Measurements from ENCODE around the gene CTNNB1.

GRCh38 chr3:41216422-41216821 lies 17.1 kb downstream of the CTNNB1 start:
- TF ChIP-seq ZNF423 (CRISPR knock-in tag; IDR thresholded peaks at IDR 0.05): no peak
- TF ChIP-seq STAT6 (CRISPR knock-in tag; conservative IDR thresholded peaks at IDR 0.05; ENCODE audit: low read depth): no peak
- no peak for TF ChIP-seq FOXJ3 (CRISPR knock-in tag; IDR thresholded peaks at IDR 0.05; ENCODE audit: borderline replicate concordance)
- no peak for TF ChIP-seq CTCF (IDR thresholded peaks at IDR 0.05)
- no peak for TF ChIP-seq E2F5 (CRISPR knock-in tag; IDR thresholded peaks at IDR 0.05)
- TF ChIP-seq, protein P1, sequence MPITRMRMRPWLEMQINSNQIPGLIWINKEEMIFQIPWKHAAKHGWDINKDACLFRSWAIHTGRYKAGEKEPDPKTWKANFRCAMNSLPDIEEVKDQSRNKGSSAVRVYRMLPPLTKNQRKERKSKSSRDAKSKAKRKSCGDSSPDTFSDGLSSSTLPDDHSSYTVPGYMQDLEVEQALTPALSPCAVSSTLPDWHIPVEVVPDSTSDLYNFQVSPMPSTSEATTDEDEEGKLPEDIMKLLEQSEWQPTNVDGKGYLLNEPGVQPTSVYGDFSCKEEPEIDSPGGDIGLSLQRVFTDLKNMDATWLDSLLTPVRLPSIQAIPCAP (CRISPR knock-in tag; IDR thresholded peaks at IDR 0.05): no peak
- TF ChIP-seq ESRRA (CRISPR knock-in tag; IDR thresholded peaks at IDR 0.05; ENCODE audit: borderline replicate concordance): no peak
- TF ChIP-seq JUN (CRISPR knock-in tag; IDR thresholded peaks at IDR 0.05): no peak
- no peak for TF ChIP-seq ZNF396 (CRISPR knock-in tag; IDR thresholded peaks at IDR 0.05; ENCODE audit: borderline replicate concordance)

Data from WTC11 (cell line).